GM21423 (cell line): ENCODE results near the gene ZCCHC17.
"Not testable (repeated sequence)": the region's sequence is repeated elsewhere in the genome, so short reads cannot be mapped to it uniquely, and the experiment has no call there.

ENCODE experiments used
- ATAC-seq: cut with Tn5 transposase; IDR thresholded peaks from one replicate; pipeline ENCODE4 v1.9.1; 2021; ENCODE audit warnings: mild to moderate bottlenecking, moderate library complexity; ENCODE audit not compliant: unreplicated experiment

Gene ZCCHC17

GRCh38 chr1:31296486-31297276 is at the start of gene ZCCHC17, which contains the start of gene SNRNP40:
ZCCHC17 (plus strand) TSS chr1:31297032; CDS start chr1:31310099, 13,067 bp downstream.
SNRNP40 (minus strand) TSS chr1:31296788; CDS start chr1:31296751, 37 bp downstream.
- peak; percentile 94 for ATAC-seq

DNA sequence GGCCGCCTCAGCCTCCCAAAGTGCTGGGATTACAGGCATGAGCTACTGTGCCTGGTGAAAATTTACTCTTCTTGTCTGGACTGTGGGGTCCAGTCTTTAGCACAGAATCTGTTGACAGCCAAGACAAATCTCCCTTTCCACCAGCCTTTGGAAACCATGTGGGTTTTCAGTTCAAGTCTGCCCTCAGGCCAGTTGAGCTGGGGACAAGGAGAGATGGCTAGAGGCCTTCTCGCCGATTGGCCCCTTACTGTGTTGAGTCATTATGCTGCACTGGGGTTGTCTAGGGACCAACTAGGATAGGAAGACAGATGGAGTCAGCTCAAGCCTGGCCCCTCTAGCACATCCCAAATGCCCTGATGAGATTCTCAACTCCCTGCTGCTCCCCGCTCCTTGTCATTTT is 48.6 kb upstream of the ZCCHC17 start:
- ATAC-seq, result no peak

DNA sequence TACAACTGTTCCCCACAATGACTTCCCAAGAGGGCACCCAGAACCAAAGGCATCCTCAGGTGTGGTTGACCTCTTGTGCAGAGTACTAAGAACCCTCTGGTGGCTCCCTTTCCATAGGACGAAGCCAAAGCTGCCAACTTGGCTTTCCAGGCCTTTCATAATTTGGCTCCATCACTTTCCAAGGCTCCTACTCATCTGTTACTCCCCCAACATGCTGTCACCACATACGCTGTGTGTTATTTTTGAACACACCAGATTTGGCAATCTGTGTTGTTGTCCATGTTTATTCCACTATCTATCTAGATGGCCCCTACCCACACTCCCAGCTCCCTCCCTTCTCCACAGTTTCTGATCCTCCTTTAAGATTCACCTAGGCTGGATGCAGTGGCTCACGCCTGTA is 47.0 kb upstream of the ZCCHC17 start:
- ATAC-seq, result no peak

DNA sequence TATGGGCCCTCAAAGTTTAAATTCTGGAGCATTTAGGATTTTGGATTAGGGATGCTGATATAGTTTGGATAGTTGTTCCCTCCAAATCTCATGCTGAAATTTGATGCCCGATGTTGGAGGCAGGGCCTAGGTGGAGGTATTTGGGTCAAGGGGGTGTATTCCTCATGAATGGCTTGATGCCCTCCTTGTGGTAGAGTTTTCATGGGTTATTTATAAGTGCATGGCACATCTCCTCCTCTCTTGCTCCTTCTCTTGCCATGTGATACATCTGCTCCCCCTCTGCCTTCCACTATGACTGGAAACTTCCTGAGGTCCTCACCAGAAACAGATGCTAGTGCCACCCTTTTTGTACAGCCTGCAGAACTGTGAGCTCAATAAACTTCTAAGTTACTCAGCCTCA is 39.6 kb upstream of the ZCCHC17 start:
- ATAC-seq, result no peak

- ATAC-seq, result no peak
Observed at GRCh38 chr1:31258581-31258980, 38.3 kb upstream of the ZCCHC17 start.

DNA sequence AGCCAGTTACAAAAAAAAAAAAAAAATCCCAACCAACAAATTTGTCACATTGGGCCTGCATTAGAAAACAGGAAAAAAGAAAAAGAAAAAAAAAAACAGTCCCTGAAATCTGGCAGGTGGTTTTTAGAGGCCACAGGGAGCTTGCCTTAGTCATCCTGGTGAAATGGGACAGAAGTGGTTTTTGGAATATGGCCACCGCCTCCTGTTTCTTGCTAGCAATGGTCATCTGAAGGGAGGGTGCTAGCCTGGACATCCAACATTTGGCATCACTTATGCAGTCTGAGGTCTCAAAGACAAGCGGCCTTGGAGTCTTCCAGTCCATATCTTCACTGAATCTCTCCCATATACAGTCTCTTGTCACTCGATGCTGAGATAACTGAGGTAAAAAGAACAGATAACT is 37.1 kb upstream of the ZCCHC17 start:
- no peak for ATAC-seq

- no peak for ATAC-seq
Observed at GRCh38 chr1:31261916-31262315, 34.9 kb upstream of the ZCCHC17 start.

DNA sequence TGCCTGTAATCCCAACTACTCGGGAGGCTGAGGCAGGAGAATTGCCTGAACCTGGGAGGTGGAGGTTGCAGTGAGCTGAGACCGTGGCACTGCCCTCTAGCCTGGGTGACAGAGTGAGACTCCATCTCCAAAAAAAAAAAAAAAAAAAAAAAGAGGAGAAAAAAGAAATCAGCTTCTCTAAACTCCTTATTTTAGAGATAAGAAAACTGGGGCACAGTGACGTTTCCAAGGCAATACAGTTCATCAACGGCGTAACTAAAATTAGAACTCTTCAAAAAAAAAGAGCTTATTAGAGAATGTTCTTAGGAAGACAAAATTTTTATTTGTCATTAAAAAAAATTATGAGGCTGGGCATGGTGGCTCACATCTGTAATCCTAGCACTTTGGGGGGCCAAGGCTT is 34.4 kb upstream of the ZCCHC17 start:
- ATAC-seq, result not testable (repeated sequence)

GRCh38 chr1:31263408-31263807 is 33.4 kb upstream of the ZCCHC17 start:
- ATAC-seq, result no peak

GRCh38 chr1:31264790-31265386 is 31.9 kb upstream of the ZCCHC17 start:
- no peak for ATAC-seq

GRCh38 chr1:31266547-31266946 is 30.3 kb upstream of the ZCCHC17 start:
- no peak for ATAC-seq

DNA sequence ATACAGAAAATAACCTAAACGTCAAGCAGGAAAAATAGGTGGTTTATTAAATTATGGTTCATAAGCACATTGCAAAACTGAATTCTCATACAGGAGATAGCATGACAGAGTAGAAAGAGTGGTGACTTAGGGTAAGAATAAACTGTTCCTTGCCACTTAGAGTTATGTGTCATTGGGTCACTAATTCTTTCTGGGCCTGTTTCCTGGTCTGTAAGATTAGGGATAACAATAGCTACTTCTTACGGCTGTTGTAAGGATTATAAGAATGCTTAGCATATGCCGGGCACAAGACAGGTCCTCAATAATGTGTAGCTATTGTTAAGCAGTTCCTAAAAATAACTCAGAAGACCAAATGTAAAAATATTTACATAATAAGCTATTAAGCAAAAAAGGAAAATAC is 24.5 kb upstream of the ZCCHC17 start:
- ATAC-seq, result no peak

GRCh38 chr1:31273619-31274018 is 23.2 kb upstream of the ZCCHC17 start:
- ATAC-seq, result no peak

DNA sequence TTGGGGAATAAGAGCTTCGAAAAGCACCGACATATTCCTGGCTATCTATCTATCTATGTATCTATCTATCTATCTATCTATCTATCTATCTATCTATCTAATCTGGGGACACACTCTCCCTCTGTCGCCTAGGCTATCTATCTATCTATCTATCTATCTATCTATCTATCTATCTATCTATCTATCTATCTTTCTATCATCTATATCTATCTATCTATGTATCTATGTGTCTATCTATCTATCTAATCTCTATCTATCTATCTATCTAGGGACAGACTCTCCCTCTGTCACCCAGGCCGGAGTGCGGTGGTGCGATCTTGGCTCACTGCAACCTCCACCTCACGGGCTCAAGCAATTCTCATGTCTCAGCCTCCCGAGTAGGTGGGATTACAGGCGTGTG is 14.4 kb upstream of the ZCCHC17 start:
- not testable (repeated sequence) for ATAC-seq

DNA sequence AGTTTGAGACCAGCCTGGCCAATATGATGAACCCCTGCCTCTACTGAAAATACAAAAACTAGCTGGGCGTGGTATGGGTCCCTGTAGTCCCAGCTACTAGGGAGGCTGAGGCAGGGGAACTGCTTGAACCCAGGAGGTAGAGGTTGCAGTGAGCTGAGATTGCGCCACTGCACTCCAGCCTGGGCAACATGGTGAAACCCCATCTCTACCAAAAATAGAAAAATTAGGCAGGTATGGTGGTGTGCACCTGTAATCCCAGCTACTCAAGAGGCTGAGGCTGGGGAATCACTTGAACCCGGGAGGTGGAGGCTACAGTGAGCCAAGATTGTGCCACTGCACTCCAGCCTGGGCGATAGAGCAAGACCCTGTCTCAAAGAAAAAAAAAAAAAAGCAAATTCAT is 9.0 kb upstream of the ZCCHC17 start:
- not testable (repeated sequence) for ATAC-seq

GRCh38 chr1:31289021-31289420 is 7.8 kb upstream of the ZCCHC17 start:
- no peak for ATAC-seq

- ATAC-seq, result no peak
Observed at GRCh38 chr1:31295874-31296485, 852 bp upstream of the ZCCHC17 start.

- no peak for ATAC-seq
Observed at GRCh38 chr1:31297277-31298247, 730 bp downstream of the ZCCHC17 start.

- no peak for ATAC-seq
Observed at GRCh38 chr1:31299365-31299764, 2.5 kb downstream of the ZCCHC17 start.

- no peak for ATAC-seq
Observed at GRCh38 chr1:31300193-31300592, 3.4 kb downstream of the ZCCHC17 start.
